AG08395 (cell line): ENCODE results near the gene MSL1.
A peak's percentile ranks its signal among the peaks of the same experiment; 100 is the strongest.

Experiments used
- DNase-seq: peaks from one replicate; pipeline ENCODE4 v3.0.0; 2012; ENCODE audit warnings: mixed read lengths, low spot score

The MSL1 gene, protein sequence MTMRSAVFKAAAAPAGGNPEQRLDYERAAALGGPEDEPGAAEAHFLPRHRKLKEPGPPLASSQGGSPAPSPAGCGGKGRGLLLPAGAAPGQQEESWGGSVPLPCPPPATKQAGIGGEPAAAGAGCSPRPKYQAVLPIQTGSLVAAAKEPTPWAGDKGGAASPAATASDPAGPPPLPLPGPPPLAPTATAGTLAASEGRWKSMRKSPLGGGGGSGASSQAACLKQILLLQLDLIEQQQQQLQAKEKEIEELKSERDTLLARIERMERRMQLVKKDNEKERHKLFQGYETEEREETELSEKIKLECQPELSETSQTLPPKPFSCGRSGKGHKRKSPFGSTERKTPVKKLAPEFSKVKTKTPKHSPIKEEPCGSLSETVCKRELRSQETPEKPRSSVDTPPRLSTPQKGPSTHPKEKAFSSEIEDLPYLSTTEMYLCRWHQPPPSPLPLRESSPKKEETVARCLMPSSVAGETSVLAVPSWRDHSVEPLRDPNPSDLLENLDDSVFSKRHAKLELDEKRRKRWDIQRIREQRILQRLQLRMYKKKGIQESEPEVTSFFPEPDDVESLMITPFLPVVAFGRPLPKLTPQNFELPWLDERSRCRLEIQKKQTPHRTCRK

GRCh38 chr17:40121181-40122135 is at the start of gene MSL1:
MSL1 (plus strand) TSS chr17:40121971; CDS start chr17:40122613, 642 bp downstream.
- DNase-seq, result peak; percentile 96

DNA sequence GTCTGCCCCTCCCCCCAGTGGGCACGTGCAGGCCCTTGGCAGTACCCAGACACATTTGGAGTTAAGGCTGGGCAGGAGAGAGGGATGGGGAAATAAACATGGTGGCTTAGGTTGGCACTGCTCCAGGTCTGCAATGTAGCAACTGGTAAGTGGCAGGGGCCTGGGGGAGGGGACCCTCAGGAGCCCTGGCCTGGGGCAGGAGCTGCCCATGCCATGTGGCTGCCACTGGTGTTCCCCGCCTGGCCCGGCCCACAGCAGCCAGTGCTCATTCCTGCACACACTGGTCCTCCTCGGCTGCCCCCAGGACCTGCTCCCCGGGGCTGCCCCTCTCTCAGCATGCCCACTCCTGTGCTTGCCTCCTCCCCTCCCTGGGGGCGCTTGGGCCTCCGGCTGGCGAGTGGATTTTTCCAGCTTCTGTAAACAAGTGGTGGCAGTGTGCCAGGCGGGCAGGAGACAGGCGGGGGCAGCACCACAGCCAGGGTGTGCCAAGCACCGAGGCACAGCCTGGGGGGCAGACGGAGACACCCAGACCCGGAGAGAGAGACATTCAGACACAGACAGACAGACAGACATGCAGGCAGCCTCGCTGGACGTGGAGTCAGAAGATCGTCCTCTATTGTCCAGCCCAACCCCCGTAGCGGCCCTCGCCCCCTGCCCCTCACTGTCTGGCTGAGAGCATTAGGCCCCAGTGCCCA is 49.6 kb upstream of the MSL1 start:
- DNase-seq, result no peak

DNA sequence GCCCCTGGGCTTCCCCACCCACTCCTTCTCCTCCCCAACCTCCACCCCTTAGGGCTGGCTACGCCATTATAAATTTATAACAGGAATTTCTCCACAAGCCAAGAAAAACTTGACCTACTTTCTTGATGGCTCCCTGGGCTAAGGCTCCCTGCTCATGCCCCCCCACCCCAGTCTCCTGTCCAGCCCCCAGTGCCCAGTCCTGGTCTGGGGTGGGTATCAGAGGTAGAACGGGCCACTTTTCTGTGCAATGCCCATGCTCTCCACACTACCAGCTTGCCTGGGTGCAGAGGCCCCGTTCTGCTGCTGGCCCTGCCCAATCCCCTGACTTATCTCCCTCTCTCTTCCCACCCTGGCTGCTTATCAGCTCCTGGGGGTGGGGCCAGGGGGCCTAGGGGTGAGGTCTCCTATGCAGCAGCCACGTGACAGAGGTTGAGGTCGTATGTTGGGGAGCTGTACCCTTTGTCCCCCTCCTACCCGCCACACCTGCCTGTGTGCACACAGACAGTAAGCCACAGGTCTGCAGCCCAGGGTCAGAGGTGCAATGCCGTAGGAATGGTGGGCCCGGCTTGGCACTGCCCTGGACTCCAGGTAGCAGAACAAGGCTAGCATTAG is 48.9 kb upstream of the MSL1 start:
- no peak for DNase-seq

- no peak for DNase-seq
Measured at GRCh38 chr17:40073454-40074174, 48.2 kb upstream of the MSL1 start.

GRCh38 chr17:40074175-40074512 is 47.6 kb upstream of the MSL1 start:
- DNase-seq, result no peak

- no peak for DNase-seq
Measured at GRCh38 chr17:40074871-40075200, 46.9 kb upstream of the MSL1 start.

GRCh38 chr17:40075201-40075941 is 46.4 kb upstream of the MSL1 start:
- DNase-seq, result peak; percentile 61

DNA sequence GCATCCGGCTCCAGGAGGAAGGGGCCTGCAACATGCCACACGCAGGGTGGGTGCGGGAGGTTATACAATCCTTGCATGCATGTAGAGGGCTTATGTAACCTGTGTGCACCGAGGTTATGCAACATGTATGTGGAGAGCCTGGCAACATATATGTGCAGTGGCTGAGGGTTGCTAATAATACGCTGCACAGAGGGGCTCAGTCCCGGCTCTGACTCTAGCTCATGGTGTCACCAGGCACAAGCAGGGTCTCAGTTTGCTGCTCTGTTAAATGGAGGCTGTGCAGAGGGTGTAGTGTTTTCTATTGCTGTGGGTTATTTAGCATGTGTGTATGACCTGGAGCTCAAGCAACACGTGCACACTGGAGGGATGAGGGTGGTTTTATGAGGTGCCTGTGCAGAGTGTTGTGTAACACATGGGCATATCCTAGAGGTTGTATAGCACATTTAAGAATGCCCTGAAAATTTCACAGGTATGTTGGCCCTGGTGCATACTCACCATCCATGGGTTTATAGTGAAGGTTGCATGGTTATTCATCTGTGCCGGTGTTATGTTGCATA is 45.8 kb upstream of the MSL1 start:
- no peak for DNase-seq

DNA sequence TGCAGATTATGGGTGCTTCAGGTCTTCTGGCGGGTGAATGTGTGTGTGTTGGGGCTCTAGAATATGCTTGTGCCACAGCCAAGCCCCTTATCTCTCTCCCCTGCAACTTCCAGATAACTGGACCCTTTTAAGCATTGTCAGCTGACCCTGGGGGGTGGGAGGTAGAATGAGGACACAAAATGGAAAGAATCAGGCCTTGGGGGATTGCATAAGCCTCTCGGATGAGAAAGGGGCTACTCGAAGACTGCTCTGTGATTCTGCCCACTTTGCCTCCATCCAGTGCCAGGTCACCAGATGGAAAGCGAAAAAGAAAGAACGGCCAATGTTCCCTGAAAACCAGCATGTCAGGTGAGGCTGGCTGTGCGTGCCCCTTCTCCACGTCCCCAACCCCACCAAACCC is 45.2 kb upstream of the MSL1 start:
- DNase-seq, result no peak

DNA sequence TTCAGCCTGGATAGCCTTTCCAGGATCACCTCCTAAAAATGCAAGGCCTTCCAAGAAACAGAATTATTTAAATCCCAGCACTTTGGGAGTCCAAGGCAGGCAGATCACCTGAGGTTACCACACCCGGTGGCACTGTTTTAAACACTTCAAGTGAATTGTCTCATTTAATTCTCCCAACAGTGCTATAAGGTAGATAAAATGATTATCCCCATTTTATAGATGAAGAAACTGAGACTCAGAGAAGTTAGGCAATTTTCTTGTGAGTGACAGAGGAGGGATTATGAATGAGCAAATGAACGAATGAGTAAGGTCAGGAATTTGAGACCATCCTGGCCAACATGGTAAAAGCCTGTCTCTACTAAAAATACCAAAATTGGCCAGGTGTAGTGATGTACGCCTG is 42.2 kb upstream of the MSL1 start:
- no peak for DNase-seq

- no peak for DNase-seq
Measured at GRCh38 chr17:40084477-40084876, 37.3 kb upstream of the MSL1 start.

- DNase-seq, result peak; percentile 57
Measured at GRCh38 chr17:40086150-40087044, 35.4 kb upstream of the MSL1 start.

GRCh38 chr17:40087049-40087794 is 34.5 kb upstream of the MSL1 start:
- no peak for DNase-seq

DNA sequence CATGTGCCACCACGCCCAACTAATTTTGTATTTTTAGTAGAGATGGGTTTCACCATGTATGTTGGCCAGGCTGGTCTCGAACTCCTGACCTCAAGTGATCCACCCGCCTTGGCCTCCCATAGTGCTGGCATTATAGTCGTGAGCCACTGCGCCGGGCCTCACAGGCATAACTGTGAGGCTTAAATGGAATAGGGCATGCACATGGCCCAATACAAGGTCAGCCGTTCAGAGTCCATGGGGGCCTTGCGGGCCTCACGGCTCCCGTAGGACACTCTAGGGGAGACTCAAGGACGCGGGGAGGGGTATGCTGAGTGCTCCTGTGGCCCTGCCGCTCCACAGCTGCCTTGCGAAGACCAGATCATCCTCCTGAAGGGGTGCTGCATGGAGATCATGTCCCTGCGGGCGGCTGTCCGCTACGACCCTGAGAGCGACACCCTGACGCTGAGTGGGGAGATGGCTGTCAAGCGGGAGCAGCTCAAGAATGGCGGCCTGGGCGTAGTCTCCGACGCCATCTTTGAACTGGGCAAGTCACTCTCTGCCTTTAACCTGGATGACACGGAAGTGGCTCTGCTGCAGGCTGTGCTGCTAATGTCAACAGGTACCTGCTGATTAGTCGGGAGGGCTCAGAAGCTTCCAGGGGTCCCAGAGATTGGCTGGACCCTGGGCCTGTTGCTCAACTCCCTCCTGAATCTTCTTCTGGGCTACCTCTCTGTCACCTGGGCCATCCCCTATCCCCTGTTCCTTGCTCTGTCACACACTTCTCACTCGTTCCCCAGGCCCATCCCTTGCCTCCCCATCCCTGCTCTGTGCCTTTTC is 33.7 kb upstream of the MSL1 start:
- no peak for DNase-seq

- DNase-seq, result no peak
Measured at GRCh38 chr17:40089077-40089895, 32.5 kb upstream of the MSL1 start.
